Ishikawa (cell line): ENCODE results near the gene MFN2.

ENCODE experiments used
- CEBPB ChIP-seq: IDR thresholded peaks from 2 replicates; pipeline ENCODE4 v1.6.1; 2012
- CREB1 ChIP-seq: IDR thresholded peaks from 2 replicates; pipeline ENCODE4 v1.6.1; 2012; ENCODE audit warnings: low read depth
- EGR1 ChIP-seq: IDR thresholded peaks from 2 replicates; pipeline ENCODE4 v1.6.1; 2012
- EP300 ChIP-seq: IDR thresholded peaks from 2 replicates; pipeline ENCODE4 v1.6.1; 2012; ENCODE audit warnings: borderline replicate concordance
- TF ChIP-seq, protein P1 (sequence below): IDR thresholded peaks from 2 replicates; pipeline ENCODE4 v1.6.1; 2012; ENCODE audit warnings: low read depth, mild to moderate bottlenecking

- no peak for TF ChIP-seq CREB1
- TF ChIP-seq, protein P1, sequence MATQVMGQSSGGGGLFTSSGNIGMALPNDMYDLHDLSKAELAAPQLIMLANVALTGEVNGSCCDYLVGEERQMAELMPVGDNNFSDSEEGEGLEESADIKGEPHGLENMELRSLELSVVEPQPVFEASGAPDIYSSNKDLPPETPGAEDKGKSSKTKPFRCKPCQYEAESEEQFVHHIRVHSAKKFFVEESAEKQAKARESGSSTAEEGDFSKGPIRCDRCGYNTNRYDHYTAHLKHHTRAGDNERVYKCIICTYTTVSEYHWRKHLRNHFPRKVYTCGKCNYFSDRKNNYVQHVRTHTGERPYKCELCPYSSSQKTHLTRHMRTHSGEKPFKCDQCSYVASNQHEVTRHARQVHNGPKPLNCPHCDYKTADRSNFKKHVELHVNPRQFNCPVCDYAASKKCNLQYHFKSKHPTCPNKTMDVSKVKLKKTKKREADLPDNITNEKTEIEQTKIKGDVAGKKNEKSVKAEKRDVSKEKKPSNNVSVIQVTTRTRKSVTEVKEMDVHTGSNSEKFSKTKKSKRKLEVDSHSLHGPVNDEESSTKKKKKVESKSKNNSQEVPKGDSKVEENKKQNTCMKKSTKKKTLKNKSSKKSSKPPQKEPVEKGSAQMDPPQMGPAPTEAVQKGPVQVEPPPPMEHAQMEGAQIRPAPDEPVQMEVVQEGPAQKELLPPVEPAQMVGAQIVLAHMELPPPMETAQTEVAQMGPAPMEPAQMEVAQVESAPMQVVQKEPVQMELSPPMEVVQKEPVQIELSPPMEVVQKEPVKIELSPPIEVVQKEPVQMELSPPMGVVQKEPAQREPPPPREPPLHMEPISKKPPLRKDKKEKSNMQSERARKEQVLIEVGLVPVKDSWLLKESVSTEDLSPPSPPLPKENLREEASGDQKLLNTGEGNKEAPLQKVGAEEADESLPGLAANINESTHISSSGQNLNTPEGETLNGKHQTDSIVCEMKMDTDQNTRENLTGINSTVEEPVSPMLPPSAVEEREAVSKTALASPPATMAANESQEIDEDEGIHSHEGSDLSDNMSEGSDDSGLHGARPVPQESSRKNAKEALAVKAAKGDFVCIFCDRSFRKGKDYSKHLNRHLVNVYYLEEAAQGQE: no peak
- TF ChIP-seq EGR1: no peak
- no peak for TF ChIP-seq EP300
- no peak for TF ChIP-seq CEBPB
Observed at GRCh38 chr1:12015001-12015491, 34.8 kb downstream of the MFN2 start.
